ENCODE data around the gene GABRG3. TPM values are rescaled to one million over a fixed set of nuclear protein-coding genes. Genes with fewer than 3 reads are reported as not detected.

The GABRG3 gene
- total RNA-seq, 1 donor from 2014 or later, result 2.6 TPM

DNA sequence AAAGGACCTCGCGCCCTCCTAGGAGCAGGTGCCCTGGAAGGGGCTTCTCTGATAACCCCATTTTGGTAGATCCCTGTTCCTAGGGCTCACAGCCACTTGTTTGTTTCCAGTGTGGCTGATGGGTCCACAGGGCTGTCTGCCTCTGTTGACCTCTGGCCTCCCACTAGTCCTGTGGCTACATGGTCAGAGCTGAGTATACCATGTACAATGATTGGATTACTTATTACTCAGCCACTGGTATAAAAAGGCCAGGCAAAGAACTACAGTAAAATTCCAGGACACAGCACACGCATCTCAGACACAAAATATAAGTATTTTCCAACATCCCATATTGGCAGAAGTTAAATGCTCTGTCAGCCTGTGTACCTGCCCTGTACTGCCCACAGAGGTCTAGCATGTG lies 277.3 kb downstream of the GABRG3 start:
- Mint-ChIP-seq H3K27ac (no peak overlapping the region), H3K36me3 (no peaks in the 10 kb centered on the region), H3K4me3 (no peak overlapping the region), H3K4me1 (ENCODE audit: unreplicated experiment) (peaks cover 8% of the 10 kb centered on the region), H3K27me3 (no peaks in the 10 kb centered on the region), H3K9me3 (no peaks in the 10 kb centered on the region)
- TF ChIP-seq, protein P1, sequence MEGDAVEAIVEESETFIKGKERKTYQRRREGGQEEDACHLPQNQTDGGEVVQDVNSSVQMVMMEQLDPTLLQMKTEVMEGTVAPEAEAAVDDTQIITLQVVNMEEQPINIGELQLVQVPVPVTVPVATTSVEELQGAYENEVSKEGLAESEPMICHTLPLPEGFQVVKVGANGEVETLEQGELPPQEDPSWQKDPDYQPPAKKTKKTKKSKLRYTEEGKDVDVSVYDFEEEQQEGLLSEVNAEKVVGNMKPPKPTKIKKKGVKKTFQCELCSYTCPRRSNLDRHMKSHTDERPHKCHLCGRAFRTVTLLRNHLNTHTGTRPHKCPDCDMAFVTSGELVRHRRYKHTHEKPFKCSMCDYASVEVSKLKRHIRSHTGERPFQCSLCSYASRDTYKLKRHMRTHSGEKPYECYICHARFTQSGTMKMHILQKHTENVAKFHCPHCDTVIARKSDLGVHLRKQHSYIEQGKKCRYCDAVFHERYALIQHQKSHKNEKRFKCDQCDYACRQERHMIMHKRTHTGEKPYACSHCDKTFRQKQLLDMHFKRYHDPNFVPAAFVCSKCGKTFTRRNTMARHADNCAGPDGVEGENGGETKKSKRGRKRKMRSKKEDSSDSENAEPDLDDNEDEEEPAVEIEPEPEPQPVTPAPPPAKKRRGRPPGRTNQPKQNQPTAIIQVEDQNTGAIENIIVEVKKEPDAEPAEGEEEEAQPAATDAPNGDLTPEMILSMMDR (conservative IDR thresholded peaks at IDR 0.05), result no peak
- DNase-seq (ENCODE audit: extremely low spot score, unreplicated experiment), result no peak

DNA sequence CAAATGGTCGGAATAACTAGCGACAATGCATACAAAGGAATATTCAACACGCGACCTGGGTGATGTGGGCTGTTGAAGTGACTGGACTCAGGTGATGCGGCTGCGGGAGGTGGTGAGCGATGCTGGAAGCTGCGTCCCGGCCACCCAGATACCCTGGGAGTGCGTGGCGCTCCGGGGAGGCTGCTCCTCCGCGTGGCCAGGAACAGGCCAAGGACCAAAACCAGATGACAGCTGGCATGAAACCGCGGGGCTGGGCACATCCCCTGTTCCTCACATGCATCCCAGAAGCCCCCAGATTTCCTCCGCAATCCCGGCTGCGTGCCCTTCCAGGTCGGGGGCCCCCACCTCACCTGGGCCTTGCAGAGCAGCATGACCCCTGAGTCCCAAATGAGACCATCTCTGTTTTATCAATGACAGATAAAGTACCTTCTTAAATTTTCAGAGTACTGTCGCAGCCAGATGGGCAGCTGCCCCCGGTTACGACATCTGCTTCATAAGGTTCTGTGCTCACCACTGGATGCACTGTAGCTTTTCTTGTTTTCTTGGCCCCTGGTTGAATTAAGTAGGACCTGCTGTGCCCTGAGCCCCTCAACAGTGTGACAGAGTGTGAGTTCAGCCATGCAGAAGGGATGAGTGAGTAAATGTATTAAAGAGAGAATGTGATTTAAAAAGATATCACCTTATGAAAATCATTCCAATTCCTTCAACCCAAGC lies 278.2 kb downstream of the GABRG3 start:
- DNase-seq (ENCODE audit: extremely low spot score, unreplicated experiment), result no peak
- peaks cover 16% of the 10 kb centered on the region for H3K4me1 Mint-ChIP-seq (ENCODE audit: unreplicated experiment)
- no peak overlapping the region for H3K27ac Mint-ChIP-seq
- H3K27me3 Mint-ChIP-seq, result no peaks in the 10 kb centered on the region
- H3K9me3 Mint-ChIP-seq, result no peaks in the 10 kb centered on the region
- TF ChIP-seq, protein P1 (conservative IDR thresholded peaks at IDR 0.05), result no peak
- no peak overlapping the region for H3K4me3 Mint-ChIP-seq
- no peaks in the 10 kb centered on the region for H3K36me3 Mint-ChIP-seq

DNA sequence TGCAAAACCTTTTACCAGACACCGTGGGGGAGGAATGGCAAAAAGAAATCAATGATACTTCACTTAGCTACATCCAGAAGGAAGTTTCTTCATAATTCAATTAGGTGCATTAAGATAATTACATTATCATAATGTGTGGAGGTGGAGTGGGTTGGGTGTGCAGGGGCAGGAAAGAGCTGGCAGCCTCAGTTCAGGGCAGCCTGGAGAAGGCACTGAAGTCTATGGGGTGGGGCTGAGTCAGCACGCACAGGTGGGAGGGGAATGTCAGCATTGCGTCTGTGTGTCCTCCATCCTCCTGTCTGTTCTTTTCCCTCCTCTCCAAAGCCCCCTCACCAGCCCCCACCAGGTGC lies 278.8 kb downstream of the GABRG3 start:
- H3K4me1 Mint-ChIP-seq (ENCODE audit: unreplicated experiment), result peaks cover 19% of the 10 kb centered on the region
- DNase-seq (ENCODE audit: extremely low spot score, unreplicated experiment), result no peak
- no peak overlapping the region for H3K4me3 Mint-ChIP-seq
- TF ChIP-seq, protein P1 (conservative IDR thresholded peaks at IDR 0.05), result no peak
- no peaks in the 10 kb centered on the region for H3K9me3 Mint-ChIP-seq
- H3K27me3 Mint-ChIP-seq, result no peaks in the 10 kb centered on the region
- H3K36me3 Mint-ChIP-seq, result no peaks in the 10 kb centered on the region
- no peak overlapping the region for H3K27ac Mint-ChIP-seq

DNA sequence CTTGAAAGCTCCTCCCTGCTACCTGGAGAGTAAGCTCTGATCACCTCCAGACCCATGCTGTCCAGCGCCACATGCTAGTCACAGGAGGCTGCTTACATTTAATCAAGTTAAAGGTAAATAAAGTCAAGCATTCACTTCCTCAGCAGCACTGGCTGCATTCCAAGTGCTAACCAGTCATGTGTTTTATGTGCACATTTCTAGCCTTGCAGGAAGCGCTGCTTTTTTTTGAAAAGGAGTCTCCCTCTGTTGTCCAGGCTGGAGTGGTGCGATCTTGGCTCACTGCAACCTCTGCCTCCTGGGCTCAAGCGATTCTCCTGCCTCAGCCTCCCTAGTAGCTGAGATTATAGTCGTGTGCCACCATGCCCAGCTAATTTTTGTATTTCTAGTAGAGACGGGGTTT lies 279.2 kb downstream of the GABRG3 start:
- Mint-ChIP-seq H3K9me3 (no peaks in the 10 kb centered on the region), H3K27me3 (no peaks in the 10 kb centered on the region), H3K27ac (no peak overlapping the region), H3K4me1 (ENCODE audit: unreplicated experiment) (peaks cover 19% of the 10 kb centered on the region), H3K36me3 (no peaks in the 10 kb centered on the region), H3K4me3 (no peak overlapping the region)
- TF ChIP-seq, protein P1 (conservative IDR thresholded peaks at IDR 0.05), result peak; percentile 21
- DNase-seq (ENCODE audit: extremely low spot score, unreplicated experiment), result no peak

DNA sequence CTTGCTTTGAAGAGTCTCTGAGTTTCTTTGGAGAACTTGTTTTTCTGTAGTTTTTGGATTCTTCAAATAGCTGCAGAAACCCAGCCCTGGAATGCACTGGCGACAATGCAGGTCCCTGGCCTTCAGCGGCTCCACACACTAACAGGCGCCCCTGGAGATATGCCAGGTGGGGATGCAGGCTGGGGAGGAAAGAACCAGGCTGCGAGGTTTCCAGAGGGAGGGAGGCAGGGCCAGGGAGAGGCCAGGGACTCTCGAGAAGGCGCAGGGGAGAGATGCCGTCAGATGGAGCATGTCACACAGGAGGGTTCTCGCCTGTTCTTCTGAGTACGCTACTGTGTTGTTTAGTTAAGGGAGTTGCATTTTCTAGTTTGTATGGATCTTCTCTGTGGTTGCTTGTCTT lies 283.1 kb downstream of the GABRG3 start:
- Mint-ChIP-seq H3K4me1 (ENCODE audit: unreplicated experiment) (peaks cover 28% of the 10 kb centered on the region), H3K36me3 (no peaks in the 10 kb centered on the region), H3K9me3 (no peaks in the 10 kb centered on the region), H3K27me3 (no peaks in the 10 kb centered on the region), H3K27ac (peak overlapping the region; percentile 84), H3K4me3 (peak overlapping the region; percentile 18)
- DNase-seq (ENCODE audit: extremely low spot score, unreplicated experiment), result no peak
- TF ChIP-seq, protein P1 (conservative IDR thresholded peaks at IDR 0.05), result no peak

All from type B pancreatic cell (in vitro differentiated cells).